Head of caudate nucleus (tissue), 42 donors: Measurements from ENCODE around the gene IST1.

Experiments
- DNase-seq, 42 donors: peaks; one replicate each; pipeline versions ENCODE4 v3.0.0 to v3.0.0-alpha.2; 2020 to 2021; ENCODE audit warnings: mixed read lengths in 7 of 42
- intact Hi-C: fragments of 100-400 bp; cut with DNase I; formaldehyde crosslinking; loops from one replicate; pipeline ENCODE4 v1.15.0; 2022

IST1 gene

GRCh38 chr16:71937868-71938510 is 42.7 kb downstream of the IST1 start:
- intact Hi-C loops = no loop called here

GRCh38 chr16:71943887-71944286 is 48.6 kb downstream of the IST1 start:
- intact Hi-C loops = no loop called here
- DNase-seq = no peak

More at GRCh38 chr16:71937868-71938510, 42.7 kb downstream of the IST1 start:
- DNase-seq = no peak

- no peak for DNase-seq
- intact Hi-C loops = no loop called here
These were observed 50.3 kb downstream of the IST1 start for GRCh38 chr16:71945616-71946015.

GRCh38 chr16:71952825-71953224 is 57.5 kb downstream of the IST1 start:
- DNase-seq = no peak
- intact Hi-C loops = no loop called here

GRCh38 chr16:71954180-71954579 is 58.8 kb downstream of the IST1 start:
- intact Hi-C loops = no loop called here

GRCh38 chr16:71954699-71955195 is 59.4 kb downstream of the IST1 start:
- no peak for DNase-seq
- intact Hi-C loops = no loop called here

More at GRCh38 chr16:71954180-71954579, 58.8 kb downstream of the IST1 start:
- DNase-seq = no peak

GRCh38 chr16:71956486-71956885 is 61.2 kb downstream of the IST1 start:
- intact Hi-C loops = no loop called here
- DNase-seq = no peak

GRCh38 chr16:71961066-71962039 is 66.0 kb downstream of the IST1 start:
- DNase-seq = peak; percentile 70 to 97 (median 92)
- intact Hi-C loops = no loop called here

- no peak for DNase-seq
- intact Hi-C loops = no loop called here
These were observed 68.0 kb downstream of the IST1 start for GRCh38 chr16:71963125-71963875.

- intact Hi-C loops = no loop called here
- no peak for DNase-seq
These were observed 69.9 kb downstream of the IST1 start for GRCh38 chr16:71965223-71965622.

- no peak for DNase-seq
- intact Hi-C loops = no loop called here
These were observed 71.6 kb downstream of the IST1 start for GRCh38 chr16:71966932-71967331.

GRCh38 chr16:71969353-71969752 is 74.0 kb downstream of the IST1 start:
- intact Hi-C loops = no loop called here
- DNase-seq = no peak

GRCh38 chr16:71971571-71971970 is 76.2 kb downstream of the IST1 start:
- DNase-seq = no peak
- intact Hi-C loops = no loop called here

GRCh38 chr16:71972356-71972755 is 77.0 kb downstream of the IST1 start:
- DNase-seq = no peak
- intact Hi-C loops = no loop called here

GRCh38 chr16:71973001-71973400 is 77.7 kb downstream of the IST1 start:
- intact Hi-C loops = no loop called here
- DNase-seq = no peak

- intact Hi-C loops = no loop called here
- no peak for DNase-seq
These were observed 78.9 kb downstream of the IST1 start for GRCh38 chr16:71974068-71974818.
